Small intestine (tissue), 7 donors: ENCODE data around the gene MCM5. TPM values are rescaled to one million over a fixed set of nuclear protein-coding genes. Genes with fewer than 3 reads are reported as not detected.

Experiments
- DNase-seq, 2 donors: peaks; one replicate each; pipeline versions ENCODE4 v3.0.0 to v3.0.0-alpha.2; 2013
- FAIRE-seq: peaks from 2 replicates; lab custom pipeline; 2012; peaks lifted over from hg19 to GRCh38; lab: Jason Lieb, UNC
- H3K27ac ChIP-seq, 3 donors: one replicate each; pipeline ENCODE4 v1.5.1; 2013; ENCODE audit warnings: low read length in 2 of 3, mild to moderate bottlenecking in 2 of 3, control low read depth in 1 of 3, inconsistent platforms in 1 of 3, low read depth in 1 of 3, moderate library complexity in 1 of 3
- H3K27me3 ChIP-seq, 3 donors: one replicate each; pipeline ENCODE4 v1.6.1; 2013; ENCODE audit warnings: low read length in 3 of 3, inconsistent platforms in 1 of 3; ENCODE audit not compliant: control insufficient read depth in 3 of 3, insufficient read depth in 3 of 3
- H3K36me3 ChIP-seq, 3 donors: one replicate each; pipeline ENCODE4 v1.6.1; 2013; ENCODE audit warnings: low read length in 3 of 3, inconsistent platforms in 1 of 3, low read depth in 1 of 3, mild to moderate bottlenecking in 1 of 3, moderate library complexity in 1 of 3; ENCODE audit not compliant: control insufficient read depth in 3 of 3, insufficient read depth in 2 of 3
- H3K4me1 ChIP-seq, 3 donors: one replicate each; pipeline ENCODE4 v1.6.1; 2013; ENCODE audit warnings: low read length in 2 of 3, inconsistent platforms in 1 of 3, low read depth in 1 of 3, mild to moderate bottlenecking in 1 of 3, moderate library complexity in 1 of 3; ENCODE audit not compliant: control insufficient read depth in 3 of 3, insufficient read depth in 2 of 3
- H3K4me3 ChIP-seq, 3 donors: one replicate each; pipeline ENCODE4 v1.5.1; 2013; ENCODE audit warnings: low read length in 3 of 3, control low read depth in 1 of 3, inconsistent platforms in 1 of 3, low read depth in 1 of 3, mild to moderate bottlenecking in 1 of 3, moderate library complexity in 1 of 3
- H3K9me3 ChIP-seq, 2 donors: one replicate each; pipeline ENCODE4 v1.6.1; 2013; ENCODE audit warnings: low read depth in 1 of 2, low read length in 1 of 2; ENCODE audit not compliant: control insufficient read depth in 2 of 2, insufficient read depth in 1 of 2
- WGBS, 3 donors: extraction: QIAGEN DNeasy Blood & Tissue Kit; methylation state at CpG; one replicate each; pipeline ENCODE4 v1.1.7; 2013; 5-methylcytosine and 5-hydroxymethylcytosine counted together
- polyA plus RNA-seq, 4 donors: library from polyadenylated mRNA; stranded (reverse) in 3 of 4; unstranded in 1 of 4; fragments of 200-250 nt in 3 of 4; fragments of 120-200 nt in 1 of 4; gene quantifications; one replicate each; pipeline versions ENCODE4 v1.2.1 to v1.2.3, GENCODE V29; 2013
- donor health status: healthy with polysubstance abuse.
- donor health status: control.
- donor health status: control.
- donor health status: Bipolar disorder and iron deficiency.
- donor health status: healthy.

Gene MCM5
- polyA plus RNA-seq, 4 donors: 5.6 to 39.5 (median 19.2) TPM

GRCh38 chr22:35399114-35399677 lies 744 bp upstream of the MCM5 start:
- peak overlapping the region in 2 of 3 donors; percentile 58 to 78 for H3K27ac ChIP-seq
- DNase-seq: no peak
- FAIRE-seq: no peak

GRCh38 chr22:35400501-35400790 lies 506 bp downstream of the MCM5 start:
- 0% methylated on average over 20 of the region's 20 CpGs for WGBS, 3 donors
- no peaks in the 10 kb centered on the region for H3K9me3 ChIP-seq
- no peak for FAIRE-seq
- DNase-seq: no peak
- H3K4me1 ChIP-seq: peaks cover 0 to 5% (median 0%) of the 10 kb centered on the region in 3 donors
- peak overlapping the region in 1 of 3 donors; percentile 75 for H3K27ac ChIP-seq
- H3K27me3 ChIP-seq: no peaks in the 10 kb centered on the region
- H3K4me3 ChIP-seq: peak overlapping the region; percentile 73 to 91 (median 90)
- H3K36me3 ChIP-seq: peaks cover 0 to 23% (median 0%) of the 10 kb centered on the region in 3 donors

More at GRCh38 chr22:35399114-35399677, 744 bp upstream of the MCM5 start:
- Histone ChIP-seq H3K36me3 (peaks cover 0 to 15% (median 0%) of the 10 kb centered on the region in 3 donors), H3K9me3 (no peaks in the 10 kb centered on the region), H3K4me1 (peaks cover 0 to 5% (median 0%) of the 10 kb centered on the region in 3 donors), H3K4me3 (peak overlapping the region; percentile 29 to 73 (median 36)), H3K27me3 (no peaks in the 10 kb centered on the region)
- WGBS, 3 donors: 81 to 83% (median 81%) methylated on average over 24 of the region's 24 CpGs

GRCh38 chr22:35401863-35402262 lies 1.9 kb downstream of the MCM5 start:
- no peaks in the 10 kb centered on the region for H3K27me3 ChIP-seq
- H3K4me1 ChIP-seq: peaks cover 0 to 5% (median 0%) of the 10 kb centered on the region in 3 donors
- DNase-seq (no peak), FAIRE-seq (no peak)
- H3K36me3 ChIP-seq: peaks cover 0 to 37% (median 0%) of the 10 kb centered on the region in 3 donors
- H3K27ac ChIP-seq: no peak overlapping the region
- H3K4me3 ChIP-seq: no peak overlapping the region
- WGBS, 3 donors: 82 to 90% (median 88%) methylated on average over 6 of the region's 6 CpGs
- H3K9me3 ChIP-seq: no peaks in the 10 kb centered on the region

GRCh38 chr22:35403356-35403755 lies 3.4 kb downstream of the MCM5 start:
- Histone ChIP-seq H3K9me3 (no peaks in the 10 kb centered on the region), H3K27me3 (no peaks in the 10 kb centered on the region), H3K4me3 (no peak overlapping the region), H3K4me1 (no peaks in the 10 kb centered on the region), H3K27ac (no peak overlapping the region), H3K36me3 (peaks cover 0 to 47% (median 4%) of the 10 kb centered on the region in 3 donors)
- whole genome bisulfite sequencing, 3 donors: 71 to 83% (median 76%) methylated on average over 7 of the region's 7 CpGs
- no peak for FAIRE-seq
- DNase-seq: no peak

- H3K36me3 ChIP-seq: peaks cover 0 to 55% (median 6%) of the 10 kb centered on the region in 3 donors
- no peak overlapping the region for H3K4me3 ChIP-seq
- WGBS, 3 donors: 84 to 87% (median 85%) methylated on average over 5 of the region's 5 CpGs
- no peaks in the 10 kb centered on the region for H3K27me3 ChIP-seq
- H3K4me1 ChIP-seq: no peaks in the 10 kb centered on the region
- FAIRE-seq (no peak), DNase-seq (no peak)
- no peak overlapping the region for H3K27ac ChIP-seq
- H3K9me3 ChIP-seq: no peaks in the 10 kb centered on the region
Measured at GRCh38 chr22:35404176-35404575, 4.2 kb downstream of the MCM5 start.

GRCh38 chr22:35406443-35406842 lies 6.5 kb downstream of the MCM5 start:
- H3K36me3 ChIP-seq: peaks cover 0 to 74% (median 6%) of the 10 kb centered on the region in 3 donors
- H3K9me3 ChIP-seq: no peaks in the 10 kb centered on the region
- WGBS, 3 donors: 88 to 91% (median 89%) methylated on average over 13 of the region's 13 CpGs
- H3K27me3 ChIP-seq: no peaks in the 10 kb centered on the region
- H3K4me3 ChIP-seq: no peak overlapping the region
- DNase-seq: no peak
- H3K4me1 ChIP-seq: no peaks in the 10 kb centered on the region
- no peak for FAIRE-seq
- no peak overlapping the region for H3K27ac ChIP-seq

GRCh38 chr22:35407362-35407761 lies 7.4 kb downstream of the MCM5 start:
- Histone ChIP-seq H3K4me1 (no peaks in the 10 kb centered on the region), H3K27ac (no peak overlapping the region), H3K9me3 (no peaks in the 10 kb centered on the region), H3K36me3 (peaks cover 0 to 79% (median 9%) of the 10 kb centered on the region in 3 donors), H3K4me3 (no peak overlapping the region), H3K27me3 (no peaks in the 10 kb centered on the region)
- no peak for FAIRE-seq
- WGBS, 3 donors: 82 to 87% (median 83%) methylated on average over 7 of the region's 7 CpGs
- DNase-seq: no peak

- peak overlapping the region in 2 of 3 donors; percentile 21 to 71 for H3K27ac ChIP-seq
- H3K36me3 ChIP-seq: peaks cover 0 to 84% (median 12%) of the 10 kb centered on the region in 3 donors
- no peaks in the 10 kb centered on the region for H3K4me1 ChIP-seq
- H3K9me3 ChIP-seq: no peaks in the 10 kb centered on the region
- FAIRE-seq (no peak), DNase-seq (no peak)
- H3K27me3 ChIP-seq: no peaks in the 10 kb centered on the region
- H3K4me3 ChIP-seq: no peak overlapping the region
- whole genome bisulfite sequencing, 3 donors: 78 to 87% (median 82%) methylated on average over 16 of the region's 16 CpGs
Measured at GRCh38 chr22:35409783-35410662, 10.1 kb downstream of the MCM5 start.
